Thyroid gland (tissue), 4 donors: Measurements from ENCODE around the gene MAP3K5.

Source experiments
- CTCF ChIP-seq, 6 experiments: fragments of 200-600 bp in 3 of 6; fragments of 450-650 bp in 3 of 6; sonication (generic) in 3 of 6; IDR thresholded peaks; one replicate each; pipeline ENCODE4 v1.5.1; 2016 to 2019; ENCODE audit warnings: antibody characterized with exemption in 6 of 6, mild to moderate bottlenecking in 2 of 6, inconsistent platforms in 1 of 6, moderate library complexity in 1 of 6
- POLR2A ChIP-seq, 2 donors: fragments of 450-650 bp; IDR thresholded peaks; one replicate each; pipeline ENCODE4 v1.6.1; 2017; ENCODE audit warnings: antibody characterized with exemption in 2 of 2, mild to moderate bottlenecking in 2 of 2, moderate library complexity in 1 of 2

- no peak for TF ChIP-seq CTCF (IDR thresholded peaks at IDR 0.05)
- TF ChIP-seq POLR2A (IDR thresholded peaks at IDR 0.05) = no peak
Observed at GRCh38 chr6:136593748-136594490, 198.4 kb downstream of the MAP3K5 start.
